Stimulated activated CD4-positive, alpha-beta T cell treated with anti-CD3 and anti-CD28 coated beads, TNF-alpha, amount 100 ng/mL, for 4 hours (primary cell): ENCODE results near the gene DCHS2.
A peak's percentile ranks its signal among the peaks of the same experiment; 100 is the strongest.

Experiments
- DNase-seq, 3 experiments: peaks; one replicate each; pipeline ENCODE4 v3.0.0-alpha.2; 2020; ENCODE audit warnings: low read depth in 3 of 3

The DCHS2 gene

GRCh38 chr4:154384012-154384411 lies 107.6 kb downstream of the DCHS2 start:
- no peak for DNase-seq

- no peak for DNase-seq
Measured at GRCh38 chr4:154376486-154376885, 115.1 kb downstream of the DCHS2 start.

- no peak for DNase-seq
Measured at GRCh38 chr4:154368060-154368459, 123.5 kb downstream of the DCHS2 start.

- DNase-seq: no peak
Measured at GRCh38 chr4:154367659-154368058, 123.9 kb downstream of the DCHS2 start.

- no peak for DNase-seq
Measured at GRCh38 chr4:154366956-154367355, 124.6 kb downstream of the DCHS2 start.

- no peak for DNase-seq
Measured at GRCh38 chr4:154364066-154364845, 127.3 kb downstream of the DCHS2 start.

GRCh38 chr4:154361450-154361849 lies 130.1 kb downstream of the DCHS2 start:
- no peak for DNase-seq

- no peak for DNase-seq
Measured at GRCh38 chr4:154360491-154360890, 131.1 kb downstream of the DCHS2 start.

- no peak for DNase-seq
Measured at GRCh38 chr4:154354883-154355282, 136.7 kb downstream of the DCHS2 start.

GRCh38 chr4:154349829-154350228 lies 141.8 kb downstream of the DCHS2 start:
- no peak for DNase-seq

GRCh38 chr4:154348657-154349056 lies 142.9 kb downstream of the DCHS2 start:
- no peak for DNase-seq

- no peak for DNase-seq
Measured at GRCh38 chr4:154345359-154345758, 146.2 kb downstream of the DCHS2 start.

GRCh38 chr4:154344686-154345085 lies 146.9 kb downstream of the DCHS2 start:
- no peak for DNase-seq

GRCh38 chr4:154343651-154344050 lies 147.9 kb downstream of the DCHS2 start:
- DNase-seq: no peak

- DNase-seq: no peak
Measured at GRCh38 chr4:154341448-154341847, 150.2 kb downstream of the DCHS2 start.

- DNase-seq: no peak
Measured at GRCh38 chr4:154335588-154335987, 156.0 kb downstream of the DCHS2 start.

GRCh38 chr4:154332681-154333421 lies 158.7 kb downstream of the DCHS2 start:
- peak in 2 of 3 experiments; percentile 10 to 18 for DNase-seq

- DNase-seq: no peak
Measured at GRCh38 chr4:154329939-154330338, 161.7 kb downstream of the DCHS2 start.

- no peak for DNase-seq
Measured at GRCh38 chr4:154329268-154329868, 162.2 kb downstream of the DCHS2 start.

- no peak for DNase-seq
Measured at GRCh38 chr4:154328030-154328429, 163.6 kb downstream of the DCHS2 start.

GRCh38 chr4:154320521-154320920 lies 171.1 kb downstream of the DCHS2 start:
- no peak for DNase-seq

- no peak for DNase-seq
Measured at GRCh38 chr4:154319736-154320135, 171.9 kb downstream of the DCHS2 start.
